OCI-LY1 (cell line): ENCODE measurements around the gene PLEKHM3.

Source experiments
- H2AFZ ChIP-seq: fragments of 200-600 bp; sonication (generic), shearing (Covaris generic); 2 replicates; pipeline ENCODE4 v1.6.0; 2014; ENCODE audit warnings: antibody characterized with exemption, mild to moderate bottlenecking, low read length
- H3F3A ChIP-seq: fragments of 200-600 bp; sonication (generic), shearing (Covaris generic); 2 replicates; pipeline ENCODE4 v1.6.0; 2014; ENCODE audit warnings: mild to moderate bottlenecking, antibody characterized with exemption, low read length, moderate library complexity; ENCODE audit not compliant: insufficient read depth
- H3K27ac ChIP-seq: fragments of 200-600 bp; sonication (generic); 2 replicates; pipeline ENCODE4 v1.5.1; 2014; ENCODE audit warnings: low read length, mixed run types, mild to moderate bottlenecking, low read depth; ENCODE audit not compliant: poor library complexity, severe bottlenecking
- H3K27me3 ChIP-seq: fragments of 200-600 bp; sonication (generic); 2 replicates; pipeline ENCODE4 v1.6.0; 2014; ENCODE audit warnings: antibody characterized with exemption, mild to moderate bottlenecking, low read length, moderate library complexity; ENCODE audit not compliant: insufficient read depth
- H3K36me3 ChIP-seq: fragments of 200-600 bp; sonication (generic); 2 replicates; pipeline ENCODE4 v1.6.1; 2014; ENCODE audit warnings: mild to moderate bottlenecking, antibody characterized with exemption, low read length, moderate library complexity, mixed read lengths; ENCODE audit not compliant: insufficient read depth
- H3K4me1 ChIP-seq: fragments of 200-600 bp; sonication (generic); 2 replicates; pipeline ENCODE4 v1.5.1; 2014; ENCODE audit warnings: mild to moderate bottlenecking, low read length, moderate library complexity; ENCODE audit not compliant: insufficient read depth, severe bottlenecking
- H3K4me2 ChIP-seq: fragments of 200-600 bp; sonication (generic), shearing (Covaris generic); 2 replicates; pipeline ENCODE4 v1.6.1; 2014; ENCODE audit warnings: low read length
- H3K4me3 ChIP-seq: fragments of 200-600 bp; sonication (generic); 2 replicates; pipeline ENCODE4 v1.5.1; 2014; ENCODE audit warnings: low read length, low read depth, mild to moderate bottlenecking, mixed read lengths; ENCODE audit not compliant: poor library complexity, severe bottlenecking
- H3K79me2 ChIP-seq: fragments of 200-600 bp; shearing (Covaris generic); 2 replicates; pipeline ENCODE4 v1.6.1; 2016; ENCODE audit warnings: mixed run types, low read length, mixed read lengths; ENCODE audit not compliant: insufficient read depth
- H3K9ac ChIP-seq: fragments of 200-600 bp; sonication (generic), shearing (Covaris generic); 2 replicates; pipeline ENCODE4 v1.6.1; 2014; ENCODE audit warnings: mild to moderate bottlenecking, low read length, mixed read lengths
- H3K9me2 ChIP-seq: fragments of 200-600 bp; sonication (generic), shearing (Covaris generic); 2 replicates; pipeline ENCODE4 v1.6.1; 2014; ENCODE audit warnings: low read depth, mild to moderate bottlenecking, low read length, mixed read lengths
- H3K9me3 ChIP-seq: fragments of 200-600 bp; shearing (Covaris generic); 2 replicates; pipeline ENCODE4 v1.6.1; 2014; ENCODE audit warnings: low read length, mixed read lengths
- H4K20me1 ChIP-seq: fragments of 200-600 bp; sonication (generic), shearing (Covaris generic); 2 replicates; pipeline ENCODE4 v1.6.0; 2016; ENCODE audit warnings: mild to moderate bottlenecking, low read length; ENCODE audit not compliant: insufficient read depth
- EZH2 ChIP-seq: fragments of 200-600 bp; sonication (generic), shearing (Covaris generic); IDR thresholded peaks from 2 replicates; pipeline ENCODE4 v1.8.0; 2017; ENCODE audit warnings: borderline replicate concordance, mixed run types, mild to moderate bottlenecking, antibody characterized with exemption, low read length, moderate library complexity, mixed read lengths
- TF ChIP-seq, protein P1 (sequence below): fragments of 200-600 bp; sonication (generic), shearing (Covaris generic); IDR thresholded peaks from 2 replicates; pipeline ENCODE4 v1.5.1; 2017; ENCODE audit warnings: mild to moderate bottlenecking, antibody characterized with exemption, low read length, moderate library complexity, mixed read lengths

The PLEKHM3 gene

DNA sequence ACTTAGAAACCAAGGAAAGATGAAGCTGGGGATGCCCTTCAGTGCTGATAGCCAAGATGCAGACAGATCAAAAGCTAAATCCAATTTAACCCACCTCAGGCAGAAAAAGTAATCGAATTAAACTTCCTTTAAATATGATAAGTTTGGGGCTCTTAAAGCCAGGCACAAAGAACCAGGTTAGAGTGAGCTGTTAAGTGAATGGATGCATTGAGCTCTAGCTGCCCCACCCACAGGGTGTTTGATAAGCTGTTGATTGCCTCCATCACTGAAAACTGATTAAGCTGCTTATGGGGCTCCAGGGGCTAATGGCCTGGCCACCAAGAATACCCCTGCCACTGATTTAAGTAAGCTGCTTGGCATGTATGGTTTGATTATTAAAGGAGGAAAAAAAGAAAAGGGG is 119.8 kb downstream of the PLEKHM3 start:
- Histone ChIP-seq H3K4me3 (no peak overlapping the region), H3K36me3 (no peaks in the 10 kb centered on the region), H3K9me2 (no peaks in the 10 kb centered on the region), H4K20me1 (no peaks in the 10 kb centered on the region), H3K4me1 (no peaks in the 10 kb centered on the region), H3K9ac (no peak overlapping the region), H2AFZ (no peak overlapping the region), H3K4me2 (no peak overlapping the region), H3K27me3 (no peaks in the 10 kb centered on the region), H3K27ac (no peak overlapping the region), H3K79me2 (no peaks in the 10 kb centered on the region), H3K9me3 (no peaks in the 10 kb centered on the region), H3F3A (no peaks in the 10 kb centered on the region)
- TF ChIP-seq EZH2: no peak
- TF ChIP-seq, protein P1, sequence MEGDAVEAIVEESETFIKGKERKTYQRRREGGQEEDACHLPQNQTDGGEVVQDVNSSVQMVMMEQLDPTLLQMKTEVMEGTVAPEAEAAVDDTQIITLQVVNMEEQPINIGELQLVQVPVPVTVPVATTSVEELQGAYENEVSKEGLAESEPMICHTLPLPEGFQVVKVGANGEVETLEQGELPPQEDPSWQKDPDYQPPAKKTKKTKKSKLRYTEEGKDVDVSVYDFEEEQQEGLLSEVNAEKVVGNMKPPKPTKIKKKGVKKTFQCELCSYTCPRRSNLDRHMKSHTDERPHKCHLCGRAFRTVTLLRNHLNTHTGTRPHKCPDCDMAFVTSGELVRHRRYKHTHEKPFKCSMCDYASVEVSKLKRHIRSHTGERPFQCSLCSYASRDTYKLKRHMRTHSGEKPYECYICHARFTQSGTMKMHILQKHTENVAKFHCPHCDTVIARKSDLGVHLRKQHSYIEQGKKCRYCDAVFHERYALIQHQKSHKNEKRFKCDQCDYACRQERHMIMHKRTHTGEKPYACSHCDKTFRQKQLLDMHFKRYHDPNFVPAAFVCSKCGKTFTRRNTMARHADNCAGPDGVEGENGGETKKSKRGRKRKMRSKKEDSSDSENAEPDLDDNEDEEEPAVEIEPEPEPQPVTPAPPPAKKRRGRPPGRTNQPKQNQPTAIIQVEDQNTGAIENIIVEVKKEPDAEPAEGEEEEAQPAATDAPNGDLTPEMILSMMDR: no peak

GRCh38 chr2:207903236-207903635 is 122.1 kb downstream of the PLEKHM3 start:
- H3K9me2 ChIP-seq: no peaks in the 10 kb centered on the region

DNA sequence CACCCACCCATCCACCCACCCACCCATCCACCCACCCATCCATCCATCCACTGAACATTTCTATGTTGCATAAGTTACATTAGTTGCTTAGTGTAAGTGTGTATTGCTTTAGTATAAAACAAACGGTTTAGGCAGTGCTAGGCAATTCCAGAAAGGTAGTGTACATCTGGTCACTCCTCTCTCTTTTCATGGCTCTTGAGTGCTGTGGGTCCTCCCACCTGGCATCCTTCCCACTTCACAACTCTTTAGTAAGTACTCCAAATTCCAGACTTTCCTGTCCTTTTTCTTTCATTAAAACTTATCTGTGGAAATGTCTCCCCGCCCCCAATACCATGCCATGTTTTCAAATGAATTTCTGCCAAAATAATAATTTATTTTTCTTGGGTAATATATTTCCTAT is 122.5 kb downstream of the PLEKHM3 start:
- Histone ChIP-seq H3K27me3 (no peaks in the 10 kb centered on the region), H3K4me3 (no peak overlapping the region), H3K36me3 (no peaks in the 10 kb centered on the region), H3K9ac (no peak overlapping the region), H3K9me3 (no peaks in the 10 kb centered on the region), H3K4me2 (no peak overlapping the region), H3K4me1 (no peaks in the 10 kb centered on the region), H3K27ac (no peak overlapping the region), H3F3A (no peaks in the 10 kb centered on the region), H2AFZ (no peak overlapping the region), H3K79me2 (no peaks in the 10 kb centered on the region), H4K20me1 (no peaks in the 10 kb centered on the region), H3K9me2 (no peaks in the 10 kb centered on the region)
- TF ChIP-seq EZH2: no peak
- TF ChIP-seq, protein P1: no peak

More at GRCh38 chr2:207903236-207903635, 122.1 kb downstream of the PLEKHM3 start:
- Histone ChIP-seq H2AFZ (no peak overlapping the region), H3K27ac (no peak overlapping the region), H3F3A (no peaks in the 10 kb centered on the region), H3K4me3 (no peak overlapping the region), H3K9me3 (no peaks in the 10 kb centered on the region), H3K27me3 (no peaks in the 10 kb centered on the region), H3K4me1 (no peaks in the 10 kb centered on the region), H3K79me2 (no peaks in the 10 kb centered on the region), H4K20me1 (no peaks in the 10 kb centered on the region), H3K9ac (no peak overlapping the region), H3K36me3 (no peaks in the 10 kb centered on the region), H3K4me2 (no peak overlapping the region)
- TF ChIP-seq, protein P1: no peak
- no peak for TF ChIP-seq EZH2
